Spleen (tissue), 7 donors: ENCODE data around the gene SH2D4B.

ENCODE experiments used
- CTCF ChIP-seq, 11 experiments: fragments of 200-600 bp in 7 of 11; fragments of 450-650 bp in 4 of 11; sonication (generic) in 4 of 11; IDR thresholded peaks in 8 of 11; conservative IDR thresholded peaks in 3 of 11; 1 replicate in 7 of 11; 2 replicates in 4 of 11; pipeline versions ENCODE4 v1.4.0 to v1.8.0; 2016 to 2021; ENCODE audit warnings: antibody characterized with exemption in 11 of 11, inconsistent platforms in 4 of 11, mild to moderate bottlenecking in 1 of 11
- POLR2A ChIP-seq, 3 donors: fragments of 450-650 bp; IDR thresholded peaks; one replicate each; pipeline ENCODE4 v1.5.1; 2017; ENCODE audit warnings: antibody characterized with exemption in 3 of 3, mild to moderate bottlenecking in 1 of 3
- donor health status: DM: no; HTN: no; CAD: no; lungs with moderate emphysema.
- donor health status: DM: no; HTN: no; CAD: no.
- donor health status: DM: no; HTN: no; CAD: no.

GRCh38 chr10:80539421-80540031, 1.8 kb downstream of the SH2D4B start:
- TF ChIP-seq CTCF (IDR thresholded peaks at IDR 0.05 in 8 of 11, conservative IDR thresholded peaks at IDR 0.05 in 3 of 11): no peak
- TF ChIP-seq POLR2A (IDR thresholded peaks at IDR 0.05): no peak
